Measurements from ENCODE around the gene LDLRAD4.

Gene LDLRAD4

DNA sequence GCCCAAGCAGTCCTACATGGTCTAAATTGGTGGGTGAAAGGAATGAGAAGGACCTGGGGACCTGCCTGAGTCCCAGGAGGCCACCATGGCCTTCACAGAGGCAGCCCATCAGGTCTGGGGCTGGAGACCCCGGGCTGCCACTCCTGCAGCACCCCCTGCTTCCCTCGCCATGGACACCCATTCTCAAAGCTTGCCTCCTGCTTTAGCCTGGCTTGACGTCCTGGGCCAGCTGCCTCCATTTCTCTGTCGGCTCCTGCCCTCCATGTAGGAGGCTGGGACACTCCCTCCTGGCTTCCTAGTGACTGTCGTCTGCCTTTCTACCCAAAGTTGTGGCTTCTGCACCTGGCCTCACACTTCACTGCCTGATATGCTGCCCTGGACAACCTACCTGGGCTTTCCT lies 309.2 kb downstream of the LDLRAD4 start:
- no peak for DNase-seq

DNA sequence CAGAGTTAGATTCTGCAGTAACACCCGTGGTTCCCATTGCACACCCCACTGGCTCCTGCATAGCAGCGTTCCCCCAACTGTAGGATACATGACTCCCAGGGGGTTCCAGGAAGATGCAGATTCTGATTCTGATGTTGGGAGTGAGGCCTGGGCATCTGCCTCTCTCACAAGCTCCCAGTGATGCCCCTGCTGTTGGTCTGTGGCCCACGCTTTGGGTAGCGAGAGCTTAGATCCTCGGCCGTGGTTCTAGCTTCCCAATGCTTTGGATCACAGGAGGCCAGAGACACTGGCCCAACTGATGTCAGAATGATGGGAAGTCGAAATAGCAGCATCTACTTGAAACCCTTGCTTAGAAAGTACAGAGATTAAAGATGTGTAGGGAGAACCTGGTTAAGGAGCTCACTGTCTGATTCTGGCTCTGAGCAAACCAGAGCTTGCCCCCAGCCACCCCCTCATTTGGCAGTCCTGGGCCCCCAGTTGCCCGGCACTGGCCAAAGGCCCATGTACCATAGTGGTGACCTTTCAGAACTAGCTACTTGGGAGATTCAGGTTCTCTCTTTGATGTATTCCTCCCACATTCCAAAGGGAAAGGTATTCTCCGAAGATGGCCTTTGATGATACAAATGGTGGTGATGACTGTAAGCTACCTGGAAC lies 310.3 kb downstream of the LDLRAD4 start:
- no peak for DNase-seq

DNA sequence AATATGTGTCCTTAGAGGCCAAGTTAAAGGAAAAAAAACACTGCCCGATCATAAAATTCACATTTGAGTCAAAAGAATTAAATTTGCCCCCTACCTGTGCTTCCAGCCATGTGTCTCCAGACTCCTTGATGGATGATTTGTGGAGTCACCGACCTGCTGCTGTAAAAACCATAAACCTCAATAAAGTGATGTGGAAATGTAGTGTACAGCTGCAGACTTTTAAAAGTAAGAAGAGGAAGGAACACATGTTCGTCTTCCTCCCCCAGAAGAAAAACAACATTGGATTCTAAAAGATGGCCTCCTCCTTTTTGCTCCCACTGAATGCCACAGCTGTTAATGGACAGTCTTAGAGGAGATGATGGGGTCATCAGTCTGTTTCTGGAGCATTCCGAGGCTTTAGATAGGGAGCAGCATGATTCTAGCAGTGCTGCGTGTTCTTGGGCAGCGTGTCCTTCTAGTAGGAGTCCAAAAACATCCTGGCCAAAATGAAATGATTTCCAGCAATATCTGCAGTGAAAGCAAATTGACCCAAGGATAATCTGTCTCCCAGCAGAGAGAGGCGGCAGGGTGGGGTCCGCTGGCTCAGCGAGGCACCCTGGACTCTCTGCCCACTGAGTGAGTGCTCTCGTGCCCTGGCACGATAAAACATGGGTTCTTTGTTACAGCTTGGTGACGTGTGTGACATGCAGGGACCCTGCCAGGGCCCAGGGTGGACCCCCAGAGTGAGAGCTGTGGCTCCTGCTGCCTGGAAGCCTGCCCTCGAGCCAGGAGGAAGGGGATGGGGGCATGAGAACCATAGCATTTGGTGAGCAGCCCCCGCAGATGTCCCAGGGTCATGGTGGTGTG lies 311.7 kb downstream of the LDLRAD4 start:
- no peak for DNase-seq

DNA sequence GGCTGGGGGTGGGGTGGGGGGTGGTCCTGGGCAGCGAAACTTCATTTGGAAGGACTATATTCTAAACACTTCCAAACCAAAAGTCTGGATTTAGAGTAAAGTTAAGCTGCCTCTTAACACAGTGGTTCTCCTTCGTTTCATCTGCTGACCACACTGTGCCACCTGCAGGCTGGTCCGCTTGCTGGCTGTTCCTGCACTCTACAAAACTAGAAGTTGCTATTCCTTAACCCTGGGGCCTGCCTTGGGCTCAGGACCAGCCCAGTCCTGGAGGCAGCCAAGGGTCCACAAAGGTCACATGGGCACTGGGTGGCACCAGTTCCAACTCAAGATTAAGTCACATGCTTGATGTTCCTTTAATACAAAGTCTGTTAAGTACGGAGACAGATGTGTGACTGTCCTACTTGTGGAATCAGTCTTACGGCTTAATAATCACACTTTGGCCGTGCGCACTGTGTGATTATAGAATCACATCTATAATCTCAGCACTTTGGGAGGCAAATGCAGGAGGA lies 312.4 kb downstream of the LDLRAD4 start:
- peak; percentile 49 for DNase-seq

DNA sequence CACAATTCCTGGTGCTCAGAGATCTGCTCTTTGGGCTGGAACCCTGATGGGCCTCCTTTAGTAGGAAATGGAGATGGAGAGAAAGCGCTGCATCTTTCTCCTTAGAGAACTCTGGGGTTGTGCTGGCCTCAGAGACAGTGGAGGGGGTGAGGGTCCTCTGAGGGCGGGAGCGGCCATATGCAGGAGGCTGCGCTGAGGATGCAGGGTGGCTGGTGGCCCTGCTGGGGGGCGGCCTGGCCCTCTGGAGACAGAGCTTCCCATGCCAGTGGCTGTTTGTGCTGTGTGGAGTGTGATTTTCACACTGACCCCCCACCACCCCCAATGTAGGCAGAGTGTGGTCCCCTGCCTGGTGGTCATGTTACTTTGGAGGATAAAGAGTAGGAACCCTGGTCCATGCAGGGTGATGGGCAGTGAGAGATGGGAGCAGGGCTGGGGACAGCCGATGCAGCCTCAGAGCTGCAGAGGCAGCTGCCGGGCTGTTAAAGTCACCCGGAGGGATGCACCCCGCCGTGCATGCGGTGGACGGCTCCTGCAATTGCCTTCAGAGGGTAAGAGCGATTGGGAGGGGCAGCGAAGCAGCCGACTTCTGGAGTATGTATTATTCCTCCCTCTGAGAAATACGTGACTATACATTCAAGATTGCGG lies 313.2 kb downstream of the LDLRAD4 start:
- DNase-seq: no peak

DNA sequence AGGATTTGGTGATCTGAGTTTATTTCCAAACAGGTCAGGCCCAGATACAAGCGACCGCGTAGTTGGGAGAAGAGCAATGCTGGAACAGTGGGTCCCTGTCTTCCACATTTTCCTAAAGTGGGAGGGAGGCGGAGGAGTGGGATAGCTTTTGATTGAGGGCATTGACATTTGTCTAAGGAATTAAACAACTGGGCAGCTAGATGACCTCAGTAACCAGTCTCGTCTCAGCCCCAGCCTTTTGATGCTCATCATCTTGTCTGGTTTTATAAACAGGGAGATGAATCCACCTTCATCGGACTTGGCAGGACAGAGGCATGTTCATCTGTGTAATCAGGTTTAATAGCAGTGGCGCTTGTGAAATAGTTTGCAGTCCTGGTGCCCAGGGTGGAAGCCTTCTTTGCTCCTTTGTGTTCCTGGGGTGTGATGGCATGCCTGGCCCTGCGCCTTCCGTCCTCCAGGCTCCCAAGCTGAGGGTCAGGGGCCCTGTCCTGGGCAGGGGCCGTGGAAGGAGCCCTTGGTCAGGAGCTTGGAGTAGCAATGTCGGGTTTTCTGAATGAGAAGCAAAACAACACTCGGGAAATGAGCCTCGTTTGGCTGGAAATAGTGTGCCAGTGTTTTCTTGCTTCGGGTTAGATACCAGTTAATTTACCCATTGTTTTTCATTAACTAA lies 314.0 kb downstream of the LDLRAD4 start:
- no peak for DNase-seq

DNA sequence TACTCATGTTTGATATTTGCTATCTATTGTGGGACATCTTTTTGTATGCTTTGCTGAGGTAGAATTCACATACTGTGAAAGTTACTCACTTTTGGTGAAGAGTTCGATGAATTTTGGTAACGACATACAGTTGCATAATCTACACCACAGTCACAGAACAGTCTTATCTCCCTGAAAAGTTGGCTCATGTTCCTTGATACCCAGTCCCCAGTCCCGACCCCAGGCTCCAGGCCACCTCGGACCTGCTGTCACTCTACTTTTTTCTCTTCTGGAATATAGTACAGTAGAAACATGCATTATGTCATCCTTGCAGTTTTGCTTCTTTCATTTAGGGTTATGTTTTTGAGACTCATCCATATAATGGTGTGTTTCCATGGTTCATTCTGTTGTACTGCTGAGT lies 316.1 kb downstream of the LDLRAD4 start:
- DNase-seq: no peak

DNA sequence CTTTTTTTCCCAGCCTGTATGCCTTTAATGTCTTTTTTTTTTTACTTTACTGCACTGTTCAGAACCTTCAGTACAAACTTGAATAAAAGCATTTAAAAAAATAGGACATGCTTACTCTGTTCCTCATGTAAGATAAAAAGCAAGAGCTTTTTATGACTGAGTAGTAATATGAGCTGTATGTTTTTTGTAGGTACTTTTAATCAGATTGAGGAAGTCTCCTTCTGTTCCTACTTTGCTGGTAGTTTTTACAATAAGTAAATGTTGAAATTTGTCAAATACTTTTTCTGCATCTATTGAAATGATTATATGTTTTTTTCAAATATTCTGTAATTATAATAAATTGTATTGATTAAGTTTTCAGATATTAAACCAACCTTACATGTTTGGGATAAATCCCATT lies 318.0 kb downstream of the LDLRAD4 start:
- DNase-seq: no peak

DNA sequence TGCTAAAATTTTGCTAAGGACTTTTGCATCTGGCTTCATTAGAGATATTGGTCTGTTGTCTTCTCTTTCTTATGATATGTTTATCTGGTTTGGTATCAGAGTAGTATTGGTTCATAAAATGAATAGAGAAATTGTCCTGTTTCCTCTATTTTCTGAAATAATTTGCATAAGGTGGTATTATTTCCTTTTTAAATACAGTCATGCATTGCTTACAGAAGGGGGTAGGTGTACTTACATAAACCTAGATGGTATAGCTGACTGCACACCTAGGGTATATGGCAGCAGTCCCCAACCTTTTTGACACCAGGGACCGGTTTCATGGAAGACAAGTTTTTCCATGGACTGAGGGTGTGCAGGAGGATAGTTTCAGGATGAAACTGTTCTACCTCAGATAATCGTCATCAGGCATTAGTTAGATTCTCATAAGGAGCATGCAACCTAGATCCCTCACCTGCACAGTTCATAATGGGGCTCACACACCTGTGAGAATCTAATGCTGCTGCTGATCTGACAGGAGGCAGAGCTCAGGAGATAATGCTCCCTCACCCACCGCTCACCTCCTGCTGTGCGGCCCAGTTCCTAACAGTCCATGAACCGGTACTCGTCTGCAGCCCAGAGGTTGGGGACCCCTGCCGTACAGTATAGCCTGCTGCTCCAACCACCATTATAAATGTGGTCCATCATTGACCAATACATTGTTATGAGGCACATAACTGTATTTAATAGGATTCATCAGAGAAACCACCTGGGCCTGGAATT lies 318.6 kb downstream of the LDLRAD4 start:
- DNase-seq: no peak

DNA sequence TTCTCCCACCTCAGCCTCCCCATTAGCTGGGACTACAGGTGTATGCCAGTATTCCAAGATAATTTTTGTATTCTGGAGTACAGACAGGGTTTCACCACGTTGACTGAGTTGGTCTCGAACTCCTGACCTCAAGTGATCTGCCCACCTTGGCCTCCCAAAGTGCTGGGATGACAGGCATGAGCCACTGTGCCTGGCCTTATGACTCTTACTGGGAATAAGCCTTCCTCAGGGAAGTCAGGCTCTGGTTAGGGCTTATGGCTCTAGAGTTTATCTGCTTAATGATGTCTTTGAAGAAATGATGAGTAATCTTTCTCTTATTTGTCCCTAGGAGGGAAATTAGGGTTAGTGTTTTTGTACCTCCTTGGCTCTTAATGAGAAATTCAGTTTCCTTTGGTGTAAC lies 320.1 kb downstream of the LDLRAD4 start:
- DNase-seq: no peak

DNA sequence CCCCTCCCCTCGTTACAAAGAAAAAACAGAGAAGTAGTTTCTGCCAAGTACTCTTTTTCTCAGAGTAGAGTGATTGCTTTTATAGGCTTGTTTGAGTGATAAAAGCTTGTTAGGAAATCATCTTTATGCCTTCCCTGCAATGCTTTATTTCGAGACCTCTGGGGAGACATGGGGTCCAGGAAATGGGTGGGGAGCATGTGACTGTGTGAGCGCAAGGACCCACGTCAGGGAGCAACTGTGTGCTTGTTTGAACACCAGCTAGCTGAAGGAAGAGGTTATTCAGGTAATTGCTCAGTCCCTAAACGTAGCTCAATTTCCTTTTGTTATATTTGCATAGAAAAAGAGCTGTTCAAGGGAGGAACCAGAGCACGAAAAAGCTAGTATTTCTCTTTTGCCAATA lies 320.5 kb downstream of the LDLRAD4 start:
- no peak for DNase-seq

DNA sequence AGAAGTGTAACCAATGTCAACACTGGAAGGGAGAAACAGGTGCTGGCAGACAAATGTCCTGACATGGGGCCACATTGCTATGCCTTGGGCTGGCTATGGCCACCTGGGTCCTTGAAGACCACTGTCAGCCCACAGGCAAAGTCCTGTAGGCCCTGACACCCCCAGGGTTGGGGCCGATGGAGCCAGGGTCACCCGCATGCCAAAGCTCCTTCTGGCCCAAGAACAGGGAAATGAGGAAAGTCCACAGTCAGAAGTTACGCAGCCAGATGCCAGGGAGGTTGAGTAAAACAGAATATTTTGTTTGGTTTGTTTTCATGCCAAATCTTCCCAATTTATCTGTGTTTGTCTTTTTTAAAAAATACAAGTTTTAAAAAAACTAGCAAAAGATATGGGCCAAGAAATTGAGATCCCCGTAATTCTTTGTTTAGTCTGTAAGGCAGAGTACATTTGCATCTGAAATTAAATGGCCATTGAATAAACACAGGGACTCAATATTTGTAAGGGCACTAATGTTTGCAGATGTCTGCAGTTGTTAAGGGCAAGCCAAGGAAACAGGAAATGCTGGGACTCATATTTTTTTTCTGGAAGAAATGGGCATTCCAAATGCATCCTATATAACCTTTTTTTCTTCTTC lies 321.4 kb downstream of the LDLRAD4 start:
- DNase-seq: no peak

DNA sequence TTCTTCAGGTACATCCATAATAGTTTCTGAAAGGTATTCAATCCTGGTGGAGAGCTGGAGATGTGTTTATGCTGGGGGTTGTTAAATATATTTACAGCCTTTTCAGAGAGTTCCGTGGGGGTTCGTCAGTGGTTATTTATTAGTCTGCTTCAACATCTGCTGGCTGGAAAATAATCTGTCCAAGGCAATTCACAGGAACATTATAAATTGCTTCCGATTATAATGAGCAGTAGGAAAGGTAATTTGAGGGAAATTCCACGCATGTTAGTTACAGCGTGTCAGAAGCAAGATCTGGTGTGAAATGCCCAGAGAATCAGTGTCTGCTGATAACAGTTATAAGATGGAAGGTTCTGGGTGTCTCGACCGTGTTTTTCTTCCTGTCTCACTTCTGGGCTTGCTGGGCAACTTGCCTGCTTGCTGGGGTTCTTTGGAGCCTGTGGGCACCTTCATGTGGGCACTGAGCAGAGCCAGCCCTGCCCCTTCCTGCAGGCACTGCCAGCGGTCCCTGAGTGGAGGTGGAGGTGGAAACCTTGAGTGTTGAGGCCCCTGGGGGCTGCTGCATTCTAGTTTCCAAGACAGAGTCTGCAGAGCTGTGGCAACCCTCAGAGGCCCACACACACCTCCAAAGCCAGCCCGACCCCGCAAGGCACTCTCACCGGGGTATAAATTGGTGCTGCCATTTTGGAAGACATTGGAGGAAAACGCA lies 322.1 kb downstream of the LDLRAD4 start:
- DNase-seq: no peak

DNA sequence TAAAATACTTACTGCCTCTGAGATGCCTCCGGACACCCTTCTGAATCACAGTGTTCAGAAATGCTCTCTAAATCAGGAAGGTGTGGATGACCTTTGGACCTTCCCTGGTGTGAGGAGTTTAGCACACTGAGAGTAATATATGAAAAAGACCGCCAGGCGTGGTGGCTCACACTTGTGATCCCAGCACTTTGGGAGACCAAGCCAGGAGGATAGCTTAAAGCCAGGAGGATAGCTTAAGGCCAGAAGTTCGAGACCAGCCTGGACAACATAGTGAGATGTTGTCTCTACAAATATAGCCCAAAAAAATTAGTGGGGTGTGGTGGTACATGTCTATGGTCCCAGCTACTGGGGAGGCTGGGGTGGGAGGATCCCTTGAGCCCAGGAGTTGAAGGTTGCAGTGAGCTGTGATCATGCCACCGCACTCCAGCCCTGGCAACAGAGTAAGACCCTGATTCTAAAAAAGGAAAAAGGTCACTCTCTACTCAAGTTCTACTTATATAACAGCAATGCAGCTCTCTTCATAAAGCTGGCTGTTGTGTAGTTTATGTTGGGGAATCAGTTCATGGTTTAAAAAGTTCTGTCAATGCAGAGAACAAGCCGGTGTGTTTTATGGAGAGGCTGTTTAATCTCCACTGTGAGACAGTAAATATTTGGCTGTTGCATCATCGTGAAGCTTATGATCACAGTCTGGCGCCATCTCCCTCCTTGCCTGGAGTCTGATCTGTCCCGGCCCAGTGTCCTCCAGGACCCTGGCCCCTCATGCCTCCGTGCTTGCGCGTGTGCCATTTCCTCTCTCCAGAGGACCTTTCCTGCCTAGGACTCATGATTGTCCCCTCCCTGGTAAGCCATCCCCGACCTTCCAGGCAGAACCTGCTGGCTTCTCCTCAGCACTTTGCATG lies 323.3 kb downstream of the LDLRAD4 start:
- no peak for DNase-seq

DNA sequence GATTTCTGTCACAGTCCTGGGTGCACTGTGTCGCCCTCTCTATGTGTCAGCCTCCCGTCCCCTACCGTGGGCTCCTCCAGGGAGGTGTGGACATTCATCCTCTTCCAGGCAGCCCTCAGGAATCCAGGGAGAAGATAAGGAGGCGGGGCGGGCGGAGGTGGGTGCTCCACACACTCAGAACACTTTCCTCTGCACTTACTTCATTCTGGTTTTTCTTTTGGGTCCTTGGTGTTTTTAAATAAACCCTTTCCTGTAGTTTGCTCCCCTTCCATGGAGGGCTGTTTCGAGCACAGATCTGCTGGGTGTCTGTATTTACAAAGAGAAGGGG lies 323.9 kb downstream of the LDLRAD4 start:
- no peak for DNase-seq

DNA sequence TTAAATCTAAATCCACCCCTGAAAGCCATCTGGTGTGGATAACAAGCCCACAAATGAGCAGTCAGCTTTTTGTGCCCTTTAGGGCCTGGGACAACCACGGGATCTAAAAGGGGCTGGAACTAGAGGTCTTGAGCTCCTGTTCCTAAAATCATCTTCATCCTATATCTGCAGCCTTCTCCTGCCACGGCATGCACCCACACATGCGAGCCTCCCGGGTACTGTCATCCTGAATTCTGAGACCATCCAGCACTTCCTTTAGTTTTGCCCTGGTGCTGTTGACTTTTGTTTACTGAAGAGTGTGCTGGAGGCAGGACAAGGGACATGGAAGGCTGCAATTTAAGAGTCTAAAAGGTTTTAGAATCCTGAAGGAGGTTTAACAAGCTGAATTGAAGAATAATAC lies 324.6 kb downstream of the LDLRAD4 start:
- DNase-seq: no peak

DNA sequence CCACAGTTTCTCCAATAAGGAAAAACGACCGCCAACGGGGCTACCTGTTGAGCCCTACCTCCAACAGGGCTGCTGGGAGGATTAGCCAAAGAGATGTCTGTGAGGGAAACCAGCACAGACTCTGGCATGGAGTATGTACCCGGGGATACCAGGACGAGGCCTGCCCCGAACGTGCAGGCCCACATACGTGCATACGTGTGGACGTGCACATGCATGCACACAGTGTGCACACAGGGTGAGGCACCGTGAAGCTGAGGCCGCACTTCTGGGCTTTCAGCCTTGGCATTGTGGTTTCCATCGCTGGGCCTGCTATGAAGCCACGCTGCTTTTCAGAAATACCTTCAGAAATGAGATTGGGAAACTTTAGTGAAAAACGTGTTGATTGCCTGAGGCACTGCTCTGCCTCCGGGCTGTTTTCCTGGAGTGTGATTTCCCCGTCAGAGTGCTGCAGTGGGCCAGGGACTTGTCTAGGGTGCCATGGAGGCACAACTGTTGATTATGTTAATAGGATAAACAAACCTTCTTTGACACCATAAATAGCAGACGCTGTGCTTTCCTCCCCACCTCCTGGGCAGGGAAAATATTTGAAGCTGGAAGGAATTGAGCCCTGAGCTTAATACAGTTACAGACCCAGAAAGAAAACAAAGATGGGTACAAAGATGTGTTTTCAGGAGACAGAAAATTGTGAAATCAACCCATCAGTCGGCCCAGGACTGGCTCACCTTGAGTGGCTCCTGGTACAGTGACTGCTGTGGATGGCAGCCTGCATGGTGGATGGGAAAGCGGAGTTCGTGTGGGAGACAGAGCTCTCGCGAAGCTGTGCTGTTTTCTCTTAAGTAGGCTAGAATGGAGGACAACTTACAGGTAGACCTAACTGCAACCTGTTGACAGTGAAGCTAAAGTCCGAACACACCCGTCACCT lies 325.5 kb downstream of the LDLRAD4 start:
- DNase-seq: no peak

DNA sequence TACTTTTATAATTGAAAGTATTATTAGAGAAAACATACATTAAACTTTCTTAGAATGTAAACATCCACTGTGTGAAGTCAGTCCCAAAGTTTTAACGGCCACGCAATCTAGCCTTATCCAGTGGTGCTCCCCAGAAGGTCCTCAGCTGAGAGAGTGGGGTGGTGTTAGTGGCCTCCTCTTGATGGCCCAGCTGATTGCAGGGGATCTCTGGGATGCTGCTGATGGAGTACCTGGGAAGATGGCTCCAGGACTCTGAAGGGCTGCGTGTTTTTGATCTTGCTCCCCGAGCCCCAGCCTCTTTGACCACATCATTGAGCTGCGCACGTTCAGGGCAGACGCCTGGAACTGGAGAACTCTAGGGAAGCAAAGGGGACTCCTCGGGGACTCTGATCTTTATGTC lies 326.4 kb downstream of the LDLRAD4 start:
- DNase-seq: no peak

DNA sequence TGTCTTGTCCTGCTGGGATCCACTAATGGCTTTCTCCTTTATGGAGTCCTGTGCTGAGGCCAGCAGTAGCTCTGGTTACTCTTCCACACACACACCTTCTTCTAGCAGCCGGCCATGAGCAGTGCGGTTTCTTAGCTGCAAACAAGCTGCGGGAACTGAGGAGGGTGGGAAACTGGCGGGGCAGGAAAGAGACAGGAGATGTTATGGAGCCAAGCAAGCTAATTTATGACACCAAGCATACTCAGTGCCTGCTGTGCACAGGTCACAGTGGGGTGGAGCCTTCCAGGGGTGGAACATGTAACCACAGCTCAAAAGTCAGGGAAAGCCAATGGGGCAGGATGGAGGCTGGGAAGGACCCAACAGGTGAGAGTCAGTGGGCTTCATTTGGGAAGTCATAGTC lies 327.0 kb downstream of the LDLRAD4 start:
- DNase-seq: no peak

Data from RPMI8226 (cell line).